Gastroesophageal sphincter (tissue), 3 donors: ENCODE measurements around the gene AMZ1.
"Not testable (repeated sequence)": the region's sequence is repeated elsewhere in the genome, so short reads cannot be mapped to it uniquely, and the experiment has no call there.

Experiments
- CTCF ChIP-seq, 4 experiments: fragments of 200-600 bp in 2 of 4; fragments of 450-650 bp in 2 of 4; sonication (generic) in 1 of 4; IDR thresholded peaks; one replicate each; pipeline ENCODE4 v1.5.1; 2017 to 2019; ENCODE audit warnings: antibody characterized with exemption in 4 of 4, mild to moderate bottlenecking in 2 of 4, moderate library complexity in 2 of 4
- POLR2AphosphoS5 ChIP-seq: sonication (generic); formaldehyde crosslinking; IDR thresholded peaks from one replicate; pipeline ENCODE4 v1.6.1; 2017; ENCODE audit warnings: antibody characterized with exemption

DNA sequence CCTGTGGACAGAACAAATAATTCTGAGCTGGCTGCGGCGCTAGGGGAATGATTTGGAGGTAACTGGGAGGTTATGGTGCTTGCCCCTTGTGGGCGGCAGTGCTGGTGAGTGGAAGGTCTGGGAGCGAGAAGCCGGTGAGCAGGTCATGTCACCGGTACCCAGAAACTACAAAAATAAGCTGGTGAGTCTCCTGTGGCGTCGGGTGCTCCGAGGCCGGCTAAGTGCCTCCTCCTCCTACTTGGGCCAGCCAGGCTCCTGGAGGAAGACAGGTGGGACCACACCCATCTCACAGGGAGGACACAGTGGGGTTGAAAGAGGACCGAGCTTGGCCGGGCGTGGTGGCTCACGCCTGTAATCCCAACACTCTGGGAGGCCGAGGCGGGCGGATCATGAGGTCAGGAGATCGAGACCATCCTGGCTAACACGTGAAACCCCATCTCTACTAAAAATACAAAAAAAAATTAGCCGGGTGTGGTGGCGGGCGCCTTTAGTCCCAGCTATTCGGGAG is 4.0 kb downstream of the AMZ1 start:
- not testable (repeated sequence) for TF ChIP-seq CTCF (IDR thresholded peaks at IDR 0.05); POLR2AphosphoS5
